ENCODE data around the gene FUCA2. TPM values are rescaled to one million over a fixed set of nuclear protein-coding genes. Genes with fewer than 3 reads are reported as not detected.

The FUCA2 gene
- total RNA-seq, 2 donors from 2014 or later: 58.6 to 59.3 TPM

GRCh38 chr6:143505111-143505510 lies 6.4 kb downstream of the FUCA2 start:
- no peak for TF ChIP-seq CTCF (conservative IDR thresholded peaks at IDR 0.05)
- H3K27me3 Mint-ChIP-seq (ENCODE audit: insufficient read depth): no peaks in the 10 kb centered on the region
- H3K4me1 Mint-ChIP-seq: no peaks in the 10 kb centered on the region
- no peaks in the 10 kb centered on the region for H3K9me3 ChIP-seq (ENCODE audit: control insufficient read depth, low read length)
- H3K4me1 ChIP-seq (ENCODE audit: control insufficient read depth, insufficient read depth, low read length): no peaks in the 10 kb centered on the region
- no peak overlapping the region for H3K4me3 Mint-ChIP-seq
- DNase-seq: no peak
- H3K27ac ChIP-seq (ENCODE audit: low read depth, low read length): no peak overlapping the region
- H3K4me3 ChIP-seq (ENCODE audit: low read length): no peak overlapping the region
- no peak overlapping the region for H3K27ac Mint-ChIP-seq
- no peaks in the 10 kb centered on the region for H3K27me3 ChIP-seq (ENCODE audit: control insufficient read depth, insufficient read depth, low read length, poor library complexity, severe bottlenecking)
- no peak overlapping the region for H3K9ac ChIP-seq (ENCODE audit: extremely low read depth, low read length, poor library complexity, severe bottlenecking)
- peaks cover 45% of the 10 kb centered on the region for H3K36me3 ChIP-seq (ENCODE audit: control insufficient read depth, insufficient read depth, low read length)
- WGBS, 2 experiments (ENCODE audit: insufficient coverage in 1 of 2, insufficient read length in 1 of 2): 81 to 92% methylated on average over 4 to 5 of the region's 5 CpGs
- H3K9me3 Mint-ChIP-seq: no peaks in the 10 kb centered on the region
- peaks cover 41% of the 10 kb centered on the region for H3K36me3 Mint-ChIP-seq (ENCODE audit: low read depth)

GRCh38 chr6:143504369-143504768 lies 7.2 kb downstream of the FUCA2 start:
- WGBS, 2 experiments (ENCODE audit: insufficient coverage in 1 of 2, insufficient read length in 1 of 2): 90 to 100% methylated on average over 1 of the region's 1 CpG
- H3K36me3 Mint-ChIP-seq (ENCODE audit: low read depth): peaks cover 49% of the 10 kb centered on the region

GRCh38 chr6:143501851-143502250 lies 9.7 kb downstream of the FUCA2 start:
- H3K4me3 ChIP-seq (ENCODE audit: low read length): no peak overlapping the region
- no peak overlapping the region for H3K27ac Mint-ChIP-seq
- peaks cover 54% of the 10 kb centered on the region for H3K36me3 ChIP-seq (ENCODE audit: control insufficient read depth, insufficient read depth, low read length)
- H3K27me3 Mint-ChIP-seq (ENCODE audit: insufficient read depth): no peaks in the 10 kb centered on the region
- no peaks in the 10 kb centered on the region for H3K4me1 ChIP-seq (ENCODE audit: control insufficient read depth, insufficient read depth, low read length)
- no peaks in the 10 kb centered on the region for H3K9me3 ChIP-seq (ENCODE audit: control insufficient read depth, low read length)
- no peak overlapping the region for H3K9ac ChIP-seq (ENCODE audit: extremely low read depth, low read length, poor library complexity, severe bottlenecking)
- no peaks in the 10 kb centered on the region for H3K9me3 Mint-ChIP-seq
- H3K4me1 Mint-ChIP-seq: peaks cover 7% of the 10 kb centered on the region
- no peak overlapping the region for H3K27ac ChIP-seq (ENCODE audit: low read depth, low read length)
- peaks cover 58% of the 10 kb centered on the region for H3K36me3 Mint-ChIP-seq (ENCODE audit: low read depth)
- no peak overlapping the region for H3K4me3 Mint-ChIP-seq
- TF ChIP-seq CTCF (conservative IDR thresholded peaks at IDR 0.05): peak; percentile 18
- DNase-seq: no peak
- no peaks in the 10 kb centered on the region for H3K27me3 ChIP-seq (ENCODE audit: control insufficient read depth, insufficient read depth, low read length, poor library complexity, severe bottlenecking)
- WGBS, 2 experiments (ENCODE audit: insufficient coverage in 1 of 2, insufficient read length in 1 of 2): 98 to 100% methylated on average over 2 of the region's 2 CpGs

More at GRCh38 chr6:143504369-143504768, 7.2 kb downstream of the FUCA2 start:
- H3K27me3 Mint-ChIP-seq (ENCODE audit: insufficient read depth): no peaks in the 10 kb centered on the region
- no peak overlapping the region for H3K27ac ChIP-seq (ENCODE audit: low read depth, low read length)
- no peak overlapping the region for H3K4me3 ChIP-seq (ENCODE audit: low read length)
- no peaks in the 10 kb centered on the region for H3K27me3 ChIP-seq (ENCODE audit: control insufficient read depth, insufficient read depth, low read length, poor library complexity, severe bottlenecking)
- no peak overlapping the region for H3K27ac Mint-ChIP-seq
- H3K4me1 ChIP-seq (ENCODE audit: control insufficient read depth, insufficient read depth, low read length): no peaks in the 10 kb centered on the region
- H3K9ac ChIP-seq (ENCODE audit: extremely low read depth, low read length, poor library complexity, severe bottlenecking): no peak overlapping the region
- H3K4me3 Mint-ChIP-seq: no peak overlapping the region
- no peaks in the 10 kb centered on the region for H3K9me3 Mint-ChIP-seq
- TF ChIP-seq CTCF (conservative IDR thresholded peaks at IDR 0.05): no peak
- DNase-seq: no peak
- no peaks in the 10 kb centered on the region for H3K9me3 ChIP-seq (ENCODE audit: control insufficient read depth, low read length)
- H3K36me3 ChIP-seq (ENCODE audit: control insufficient read depth, insufficient read depth, low read length): peaks cover 49% of the 10 kb centered on the region
- no peaks in the 10 kb centered on the region for H3K4me1 Mint-ChIP-seq

Data from endodermal cell (in vitro differentiated cells).